PFSK-1 (cell line): ENCODE data around the gene MYL7.
A peak's percentile ranks its signal among the peaks of the same experiment; 100 is the strongest.

ENCODE experiments used
- FOXP2 ChIP-seq: optimal IDR thresholded peaks from 2 replicates; pipeline ENCODE3; 2011; ENCODE audit warnings: borderline replicate concordance, control low read depth, inconsistent platforms; ENCODE audit not compliant: insufficient read depth; ENCODE audit errors: extremely low read length, extremely low read depth
- POLR2AphosphoS5 ChIP-seq: IDR thresholded peaks from 2 replicates; pipeline ENCODE4 v1.6.1; 2012; ENCODE audit warnings: low read depth, mild to moderate bottlenecking, control low read depth, low read length, moderate library complexity
- REST ChIP-seq, 2 experiments: IDR thresholded peaks; 2 replicates each; pipeline versions ENCODE4 v1.6.1 to v1.8.0; 2011 to 2012; ENCODE audit warnings: low read depth in 2 of 2, low read length in 2 of 2, control low read depth in 1 of 2, inconsistent platforms in 1 of 2, mild to moderate bottlenecking in 1 of 2, moderate library complexity in 1 of 2; ENCODE audit not compliant: insufficient read depth in 1 of 2
- SIN3A ChIP-seq: IDR thresholded peaks from 2 replicates; pipeline ENCODE4 v1.6.1; 2012; ENCODE audit warnings: mild to moderate bottlenecking, low read length, moderate library complexity, borderline replicate concordance; ENCODE audit not compliant: insufficient read depth
- TAF1 ChIP-seq: IDR thresholded peaks from 2 replicates; pipeline ENCODE4 v1.6.1; 2012; ENCODE audit warnings: low read length, control low read depth, borderline replicate concordance; ENCODE audit not compliant: insufficient read depth

MYL7 gene

GRCh38 chr7:44112997-44113763, 28.0 kb downstream of the MYL7 start:
- TF ChIP-seq SIN3A (no peak), POLR2AphosphoS5 (peak; percentile 23; the same call in 1 of the 2 replicates)

GRCh38 chr7:44112231-44112996, 28.7 kb downstream of the MYL7 start:
- TF ChIP-seq TAF1 (no peak), SIN3A (no peak), POLR2AphosphoS5 (no peak), REST (IDR thresholded peaks at IDR 0.05; ENCODE audit: insufficient read depth in 1 of 2, low read depth in 2 of 2, low read length in 2 of 2) (no peak), FOXP2 (no peak)

GRCh38 chr7:44111761-44112160, 29.4 kb downstream of the MYL7 start:
- TF ChIP-seq FOXP2, result no peak
- no peak for TF ChIP-seq REST (IDR thresholded peaks at IDR 0.05; ENCODE audit: insufficient read depth in 1 of 2, low read depth in 2 of 2, low read length in 2 of 2)
- TF ChIP-seq POLR2AphosphoS5, result no peak
- TF ChIP-seq TAF1, result no peak
- no peak for TF ChIP-seq SIN3A

- no peak for TF ChIP-seq REST (IDR thresholded peaks at IDR 0.05; ENCODE audit: insufficient read depth in 1 of 2, low read depth in 2 of 2, low read length in 2 of 2)
- TF ChIP-seq SIN3A, result no peak
- no peak for TF ChIP-seq TAF1
- no peak for TF ChIP-seq POLR2AphosphoS5
- TF ChIP-seq FOXP2, result no peak
These were observed 30.2 kb downstream of the MYL7 start for GRCh38 chr7:44110719-44111635.

GRCh38 chr7:44109991-44110390, 31.1 kb downstream of the MYL7 start:
- TF ChIP-seq REST (IDR thresholded peaks at IDR 0.05; ENCODE audit: insufficient read depth in 1 of 2, low read depth in 2 of 2, low read length in 2 of 2) (no peak), POLR2AphosphoS5 (no peak), FOXP2 (no peak), TAF1 (no peak), SIN3A (no peak)
